ENCODE results near the gene RNU11. TPM values are rescaled to one million over a fixed set of nuclear protein-coding genes. Genes with fewer than 3 reads are reported as not detected.
A peak's percentile ranks its signal among the peaks of the same experiment; 100 is the strongest.

RNU11 gene
- total and polyA plus RNA-seq, 2 of the 4 experiments (the other 2 are of a cell fraction) = not detected

- Histone ChIP-seq H2AK5ac (ENCODE audit: low read depth, low read length) (no peak overlapping the region), H3K4me2 (ENCODE audit: low read depth, low read length) (no peak overlapping the region), H3K23ac (ENCODE audit: low read depth, low read length) (no peak overlapping the region; the same call in 1 of the 2 replicates), H2BK5ac (ENCODE audit: low read depth, low read length, poor library complexity, severe bottlenecking) (no peak overlapping the region), H3K27me3 (ENCODE audit: control insufficient read depth, insufficient read depth, low read length) (no peaks in the 10 kb centered on the region), H2AK9ac (replicated peaks; ENCODE audit: low read depth, low read length, poor library complexity) (no peak overlapping the region), H3K18ac (ENCODE audit: low read depth, low read length) (no peak overlapping the region), H3K9me3 (ENCODE audit: control insufficient read depth, insufficient read depth, low read length) (no peaks in the 10 kb centered on the region), H3K56ac (ENCODE audit: extremely low read depth, insufficient read depth, low read length) (no peak overlapping the region), H2BK15ac (ENCODE audit: low read depth, low read length) (no peak overlapping the region), H3K9me1 (ENCODE audit: insufficient read depth, low read length) (peaks cover 5% of the 10 kb centered on the region; the same call in 1 of the 2 replicates), H3K9ac (ENCODE audit: low read depth, low read length) (no peak overlapping the region), H4K20me1 (ENCODE audit: insufficient read depth, low read length) (no peaks in the 10 kb centered on the region), H3K36me3 (ENCODE audit: control insufficient read depth, insufficient read depth, low read length) (0 out of 2 replicates have a peak, but pooled peaks cover 1% of the 10 kb centered on the region), H4K8ac (ENCODE audit: low read depth in 2 of 2, low read length in 2 of 2) (no peak overlapping the region), H3K79me1 (ENCODE audit: low read depth in 1 of 2, low read length in 2 of 2) (peaks cover 28 to 54% of the 10 kb centered on the region in 2 experiments), H3K4me3 (ENCODE audit: insufficient read depth, low read depth, low read length) (no peak overlapping the region), H4K5ac (ENCODE audit: low read depth, low read length) (no peak overlapping the region), H2BK120ac (ENCODE audit: low read depth, low read length) (no peak overlapping the region), H3K14ac (replicated peaks; ENCODE audit: low read depth, low read length) (no peak overlapping the region), H3K4me1 (ENCODE audit: control insufficient read depth, insufficient read depth, low read length) (peaks cover 1% of the 10 kb centered on the region), H2AFZ (replicated peaks; ENCODE audit: low read length, poor library complexity) (no peak overlapping the region), H4K91ac (ENCODE audit: insufficient read depth, low read depth, low read length) (no peak overlapping the region), H3K4ac (ENCODE audit: low read depth, low read length) (no peak overlapping the region), H3K27ac (ENCODE audit: insufficient read depth, low read length) (no peak overlapping the region), H2BK20ac (ENCODE audit: low read depth, low read length) (no peak overlapping the region)
- in situ Hi-C loops (cut with MboI; ENCODE audit: low sequenced_read_pairs) = no loop called here
- ATAC-seq (ENCODE audit: low read depth) (no peak), DNase-seq (peak; percentile 9)
- POLR2A ChIA-PET (ENCODE audit: unreplicated experiment) = no interaction called here
- CTCF ChIA-PET = no interaction called here
- WGBS, 2 experiments (ENCODE audit: extremely low coverage in 2 of 2, insufficient read length in 1 of 2) = no CpG with 5 or more reads among the region's 1 CpG
- no TSS peak for BruUV-seq (replicated peaks)
- TF ChIP-seq RFX5 (IDR thresholded peaks at IDR 0.05; ENCODE audit: low read depth, low read length) (no peak), MAZ (IDR thresholded peaks at IDR 0.05; ENCODE audit: borderline replicate concordance, low read depth, low read length) (no peak), FOS (IDR thresholded peaks at IDR 0.05; ENCODE audit: low read depth, low read length) (no peak), MAFK (IDR thresholded peaks at IDR 0.05; ENCODE audit: low read depth, low read length) (no peak), CEBPB (IDR thresholded peaks at IDR 0.05; ENCODE audit: low read depth, low read length) (no peak), BHLHE40 (IDR thresholded peaks at IDR 0.05; ENCODE audit: low read depth, low read length) (no peak), NFE2L2 (IDR thresholded peaks at IDR 0.05; ENCODE audit: low read depth, low read length) (no peak), RAD21 (IDR thresholded peaks at IDR 0.05; ENCODE audit: low read length) (0 out of 2 replicates have a peak, but pooled peaks have one; percentile 19)
- TF ChIP-seq, protein P1, sequence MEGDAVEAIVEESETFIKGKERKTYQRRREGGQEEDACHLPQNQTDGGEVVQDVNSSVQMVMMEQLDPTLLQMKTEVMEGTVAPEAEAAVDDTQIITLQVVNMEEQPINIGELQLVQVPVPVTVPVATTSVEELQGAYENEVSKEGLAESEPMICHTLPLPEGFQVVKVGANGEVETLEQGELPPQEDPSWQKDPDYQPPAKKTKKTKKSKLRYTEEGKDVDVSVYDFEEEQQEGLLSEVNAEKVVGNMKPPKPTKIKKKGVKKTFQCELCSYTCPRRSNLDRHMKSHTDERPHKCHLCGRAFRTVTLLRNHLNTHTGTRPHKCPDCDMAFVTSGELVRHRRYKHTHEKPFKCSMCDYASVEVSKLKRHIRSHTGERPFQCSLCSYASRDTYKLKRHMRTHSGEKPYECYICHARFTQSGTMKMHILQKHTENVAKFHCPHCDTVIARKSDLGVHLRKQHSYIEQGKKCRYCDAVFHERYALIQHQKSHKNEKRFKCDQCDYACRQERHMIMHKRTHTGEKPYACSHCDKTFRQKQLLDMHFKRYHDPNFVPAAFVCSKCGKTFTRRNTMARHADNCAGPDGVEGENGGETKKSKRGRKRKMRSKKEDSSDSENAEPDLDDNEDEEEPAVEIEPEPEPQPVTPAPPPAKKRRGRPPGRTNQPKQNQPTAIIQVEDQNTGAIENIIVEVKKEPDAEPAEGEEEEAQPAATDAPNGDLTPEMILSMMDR (conservative IDR thresholded peaks at IDR 0.05; ENCODE audit: low read depth, low read length) = peak; percentile 31; the same call in 1 of the 2 replicates
- dilution Hi-C loops (cut with HindIII; ENCODE audit: low sequenced_read_pairs, unreplicated experiment) = no loop called here
- intact Hi-C loops (cut with micrococcal nuclease) = loop anchor here (10.0 kb wide), 2 partner anchors 394 to 554 kb away; no protein-coding TSS in a partner anchor
These were observed 7.6 kb upstream of the RNU11 start for GRCh38 chr1:28640766-28641165.
